NCI-H526 treated with DMSO at 0.1 percent for 48 hours (cell line): Measurements from ENCODE around the gene CFAP61.
A peak's percentile ranks its signal among the peaks of the same experiment; 100 is the strongest.

Experiments
- DNase-seq: peaks from one replicate; lab custom pipeline; 2025; lab: John Stamatoyannopoulos, UW

CFAP61 gene

GRCh38 chr20:20181322-20181721 is 129.0 kb downstream of the CFAP61 start:
- DNase-seq: no peak

GRCh38 chr20:20184149-20184548 is 131.8 kb downstream of the CFAP61 start:
- no peak for DNase-seq

GRCh38 chr20:20184706-20185105 is 132.4 kb downstream of the CFAP61 start:
- DNase-seq: no peak

DNA sequence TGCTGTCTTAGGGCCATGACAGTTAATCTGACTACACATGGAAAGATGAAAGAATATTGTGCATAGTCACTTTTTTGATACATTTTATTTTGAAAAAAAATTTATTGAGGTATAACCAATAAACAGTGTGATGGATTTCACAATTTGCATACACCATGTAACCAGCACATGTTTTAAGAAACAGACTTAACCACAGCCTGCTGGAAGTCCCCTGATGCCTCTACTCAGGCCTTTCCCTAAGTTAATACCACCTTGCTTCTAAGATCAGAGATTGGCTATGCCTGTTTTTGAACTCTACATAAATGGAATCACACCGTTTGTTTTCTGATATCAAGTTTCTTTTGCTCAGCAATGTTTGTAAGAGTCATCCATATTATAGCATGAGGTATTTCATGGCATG is 136.3 kb downstream of the CFAP61 start:
- no peak for DNase-seq

DNA sequence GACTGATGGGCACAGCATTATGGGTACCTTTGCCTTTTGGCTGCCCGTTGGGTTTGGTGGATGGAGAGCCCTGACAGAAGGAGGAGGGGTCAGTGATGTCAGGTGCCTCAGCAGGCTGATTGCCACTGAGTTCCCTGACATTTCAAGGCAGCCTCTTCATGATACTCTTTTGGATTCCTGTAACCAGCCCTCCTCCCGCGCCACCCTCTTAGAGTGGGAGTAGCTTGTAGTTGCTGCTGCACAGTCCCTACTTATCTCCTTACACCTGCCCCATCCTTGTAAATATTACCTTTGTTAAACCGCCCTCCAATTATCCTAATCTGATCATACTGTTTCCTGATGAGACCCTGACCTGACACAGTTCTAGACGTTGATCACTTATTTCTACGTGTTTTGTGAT is 140.0 kb downstream of the CFAP61 start:
- no peak for DNase-seq

- DNase-seq: no peak
These were observed 142.8 kb downstream of the CFAP61 start for GRCh38 chr20:20195021-20195705.

- DNase-seq: no peak
These were observed 144.3 kb downstream of the CFAP61 start for GRCh38 chr20:20196610-20197009.

GRCh38 chr20:20198011-20198410 is 145.7 kb downstream of the CFAP61 start:
- DNase-seq: no peak

DNA sequence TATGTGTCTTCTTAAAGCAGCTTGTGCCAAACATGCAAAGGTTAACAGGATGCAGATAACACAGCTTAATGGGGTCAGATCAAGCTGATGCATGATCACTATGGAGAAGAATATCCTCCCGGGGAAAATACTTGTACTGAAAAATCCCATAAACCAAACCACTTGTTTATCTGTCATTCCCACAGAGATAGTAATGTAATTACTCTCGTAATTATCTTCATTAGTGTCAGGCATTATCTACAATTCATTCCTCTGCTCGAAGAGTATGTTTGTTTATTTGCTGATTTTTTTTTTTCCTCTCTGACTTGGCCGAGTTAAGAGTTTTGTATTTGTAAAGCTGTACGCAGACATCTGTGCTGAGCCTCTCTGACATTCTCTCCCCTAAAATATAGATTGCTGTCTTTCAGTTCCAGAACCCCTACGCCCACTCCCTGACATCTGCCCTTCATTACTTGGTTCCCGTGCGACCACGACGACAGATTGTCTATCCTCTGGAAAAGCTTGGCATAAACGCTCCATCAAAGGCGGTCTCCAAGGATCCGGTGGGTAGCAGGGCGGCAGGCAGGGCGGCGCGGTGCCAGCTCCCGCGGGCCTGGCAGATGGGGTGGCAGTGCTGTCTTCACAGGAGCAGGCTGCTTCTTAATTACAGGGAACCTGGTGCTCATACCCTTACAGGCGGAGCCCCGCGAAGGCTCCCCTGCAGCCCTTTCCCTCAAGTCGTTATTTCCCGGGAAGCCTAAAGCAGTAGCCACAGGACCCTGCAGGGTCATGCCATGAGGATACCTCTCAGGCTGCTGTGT is 147.2 kb downstream of the CFAP61 start:
- no peak for DNase-seq

- no peak for DNase-seq
These were observed 148.8 kb downstream of the CFAP61 start for GRCh38 chr20:20201124-20201523.

DNA sequence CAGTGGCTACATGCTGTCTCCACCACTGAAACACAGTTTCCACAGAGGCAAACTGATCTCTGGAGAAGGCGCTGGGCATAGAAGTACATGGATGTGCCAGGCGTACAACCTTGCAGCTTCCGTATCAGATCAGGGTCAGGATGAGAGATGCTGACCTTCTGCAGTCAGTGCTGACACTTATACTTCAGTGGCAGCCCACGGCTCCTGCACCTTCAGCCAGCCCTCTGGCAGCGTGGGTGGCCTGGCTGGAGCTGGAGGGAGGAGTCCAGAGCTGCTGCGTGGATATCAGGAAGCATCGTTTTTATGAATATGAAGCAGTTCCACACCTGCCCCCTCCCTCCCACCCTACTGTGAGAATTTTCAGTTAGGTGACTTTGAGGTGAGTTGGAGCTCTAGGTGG is 149.3 kb downstream of the CFAP61 start:
- DNase-seq: no peak

DNA sequence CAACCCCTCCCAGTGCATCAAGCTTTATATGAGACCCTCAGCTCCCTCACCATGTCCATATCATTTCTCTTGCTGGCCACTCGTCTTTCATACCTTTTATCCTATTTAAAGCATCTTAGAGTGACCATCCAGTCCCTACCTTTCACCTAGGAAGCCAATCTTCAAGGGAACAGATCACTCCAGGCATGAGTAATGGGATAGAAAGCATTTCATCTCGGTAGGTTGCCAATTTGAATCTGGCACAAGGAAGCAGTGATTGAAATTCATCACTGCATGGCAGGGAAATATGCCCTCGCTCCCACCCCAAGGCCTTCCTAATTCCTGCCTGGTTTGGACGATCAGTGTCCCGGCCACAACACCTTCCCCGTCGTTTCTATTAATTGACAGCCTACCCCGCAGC is 150.4 kb downstream of the CFAP61 start:
- no peak for DNase-seq

DNA sequence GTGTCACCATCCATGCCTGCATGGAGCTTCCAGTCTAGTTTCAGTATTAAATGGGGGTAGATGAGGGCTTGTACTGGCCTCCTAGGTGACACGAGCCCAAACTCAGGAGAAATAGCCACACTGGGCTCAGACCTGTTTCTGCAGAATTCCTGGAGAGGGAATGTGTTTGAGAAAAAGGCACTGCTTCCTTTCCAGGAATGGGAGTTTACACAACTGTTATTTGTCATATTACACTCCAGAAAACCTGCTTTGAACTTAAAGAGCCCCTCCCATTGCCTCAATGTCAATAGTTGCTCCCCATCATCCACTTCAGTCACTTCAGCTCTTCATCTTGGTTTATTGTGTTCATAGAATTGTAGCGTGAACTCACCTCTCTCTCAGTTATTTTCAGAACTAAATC is 151.5 kb downstream of the CFAP61 start:
- no peak for DNase-seq

GRCh38 chr20:20204256-20204655 is 151.9 kb downstream of the CFAP61 start:
- no peak for DNase-seq

- DNase-seq: no peak
These were observed 153.0 kb downstream of the CFAP61 start for GRCh38 chr20:20205141-20205861.

GRCh38 chr20:20205862-20206236 is 153.5 kb downstream of the CFAP61 start:
- DNase-seq: no peak

DNA sequence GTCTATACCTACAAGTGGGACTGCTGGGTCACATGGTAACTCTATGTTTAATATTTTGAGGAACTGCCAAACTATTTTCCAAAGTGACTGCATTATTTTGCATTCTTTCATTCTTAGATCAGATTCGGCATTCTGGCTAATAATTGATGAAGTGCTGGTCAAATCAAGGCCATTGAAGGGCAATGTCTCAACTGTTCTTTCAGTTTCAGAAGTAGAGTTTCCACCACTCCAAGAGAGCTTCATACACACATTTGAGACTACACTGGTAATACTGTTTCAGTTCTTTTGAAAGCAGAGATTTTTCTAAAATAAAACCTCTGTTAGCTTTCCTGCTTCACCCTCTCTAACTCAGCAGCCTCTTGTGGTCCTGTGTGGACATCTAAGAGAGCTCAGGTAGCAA is 154.5 kb downstream of the CFAP61 start:
- no peak for DNase-seq

DNA sequence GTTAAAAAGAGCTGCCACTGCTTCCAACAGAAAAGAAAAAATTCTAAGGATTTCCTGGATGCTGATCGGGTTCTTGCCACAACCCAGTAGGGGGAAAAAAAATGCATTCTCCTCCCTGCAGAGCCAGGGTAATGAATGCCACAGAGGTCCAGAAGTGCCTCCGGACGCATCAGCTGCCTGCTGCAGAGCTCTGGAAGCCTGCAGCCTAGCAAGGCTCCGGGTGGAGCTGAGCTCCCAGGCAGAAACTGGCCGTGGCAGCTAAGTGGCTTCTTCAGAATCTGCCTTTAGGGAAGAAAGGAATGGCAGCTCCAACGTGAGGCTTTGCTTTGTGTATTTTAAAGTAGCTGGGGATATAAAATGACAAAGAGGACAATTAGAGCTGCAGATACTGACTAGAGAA is 155.0 kb downstream of the CFAP61 start:
- DNase-seq: no peak

- no peak for DNase-seq
These were observed 155.5 kb downstream of the CFAP61 start for GRCh38 chr20:20207872-20208271.

- DNase-seq: no peak
These were observed 157.4 kb downstream of the CFAP61 start for GRCh38 chr20:20209684-20210083.

- no peak for DNase-seq
These were observed 158.0 kb downstream of the CFAP61 start for GRCh38 chr20:20210327-20210726.

- peak; percentile 64 for DNase-seq
These were observed 158.6 kb downstream of the CFAP61 start for GRCh38 chr20:20210943-20211273.
